HG03060 (cell line): ENCODE results near the gene ZNF283.

Source experiments
- ATAC-seq: cut with Tn5 transposase; IDR thresholded peaks from one replicate; pipeline ENCODE4 v1.9.1; 2021; ENCODE audit warnings: low read depth, moderate number of reproducible peaks; ENCODE audit not compliant: unreplicated experiment

The ZNF283 gene

GRCh38 chr19:43826787-43827754 is at the start of gene ZNF283:
ZNF283 (plus strand) TSS chr19:43827321; CDS start chr19:43833505, 6,184 bp downstream.
- ATAC-seq: no peak

- no peak for ATAC-seq
Observed at GRCh38 chr19:43778651-43779050, 48.5 kb upstream of the ZNF283 start.

- no peak for ATAC-seq
Observed at GRCh38 chr19:43779147-43779819, 47.8 kb upstream of the ZNF283 start.

GRCh38 chr19:43779820-43780219 is 47.3 kb upstream of the ZNF283 start:
- ATAC-seq: no peak

- ATAC-seq: no peak
Observed at GRCh38 chr19:43780706-43781525, 46.2 kb upstream of the ZNF283 start, which contains the start of gene KCNN4. KCNN4 (minus strand) TSS chr19:43780973; CDS start chr19:43780861, 112 bp downstream.

- ATAC-seq: no peak
Observed at GRCh38 chr19:43781630-43782310, 45.4 kb upstream of the ZNF283 start.

- no peak for ATAC-seq
Observed at GRCh38 chr19:43782311-43782660, 44.8 kb upstream of the ZNF283 start.

- ATAC-seq: no peak
Observed at GRCh38 chr19:43782689-43783231, 44.4 kb upstream of the ZNF283 start.

GRCh38 chr19:43783636-43784035 is 43.5 kb upstream of the ZNF283 start:
- no peak for ATAC-seq

GRCh38 chr19:43784241-43784980 is 42.7 kb upstream of the ZNF283 start:
- no peak for ATAC-seq

GRCh38 chr19:43784981-43785808 is 41.9 kb upstream of the ZNF283 start:
- no peak for ATAC-seq

GRCh38 chr19:43786665-43787064 is 40.5 kb upstream of the ZNF283 start:
- no peak for ATAC-seq

GRCh38 chr19:43789029-43789428 is 38.1 kb upstream of the ZNF283 start:
- ATAC-seq: no peak

GRCh38 chr19:43790587-43790986 is 36.5 kb upstream of the ZNF283 start:
- ATAC-seq: no peak

GRCh38 chr19:43797118-43797517 is 30.0 kb upstream of the ZNF283 start:
- no peak for ATAC-seq

- no peak for ATAC-seq
Observed at GRCh38 chr19:43797556-43797955, 29.6 kb upstream of the ZNF283 start.

GRCh38 chr19:43798026-43798545 is 29.0 kb upstream of the ZNF283 start:
- ATAC-seq: no peak
